HEK293 (cell line): ENCODE measurements around the gene MSANTD1.

Experiments
- ELK4 ChIP-seq: IDR thresholded peaks from 2 replicates; pipeline ENCODE4 v1.6.1; 2011; ENCODE audit warnings: mild to moderate bottlenecking, low read depth, low read length, borderline replicate concordance
- HOXC10 ChIP-seq: sonication (generic); formaldehyde crosslinking; IDR thresholded peaks from 2 replicates; pipeline ENCODE4 v1.8.1; 2023; ENCODE audit warnings: mild to moderate bottlenecking, missing genetic modification reagents
- INSM2 ChIP-seq: fragments of 450-650 bp; formaldehyde crosslinking; IDR thresholded peaks from 2 replicates; pipeline ENCODE4 v1.5.1; 2016; ENCODE audit warnings: missing biosample characterization, missing genetic modification characterization
- REST ChIP-seq: fragments of 450-650 bp; formaldehyde crosslinking; IDR thresholded peaks from 2 replicates; pipeline ENCODE4 v1.5.1; 2016; ENCODE audit warnings: missing biosample characterization, missing genetic modification characterization
- ZNF544 ChIP-seq: fragments of 450-650 bp; formaldehyde crosslinking; IDR thresholded peaks from 2 replicates; pipeline ENCODE4 v1.5.0; 2017; ENCODE audit warnings: missing biosample characterization, missing genetic modification characterization
- ZNF660 ChIP-seq: fragments of 450-650 bp; IDR thresholded peaks from 2 replicates; pipeline ENCODE4 v1.5.1; 2018; ENCODE audit warnings: missing biosample characterization, mild to moderate bottlenecking, missing genetic modification characterization
- ZNF792 ChIP-seq: fragments of 450-650 bp; formaldehyde crosslinking; IDR thresholded peaks from 2 replicates; pipeline ENCODE4 v1.5.1; 2016; ENCODE audit warnings: missing biosample characterization, missing genetic modification characterization

- TF ChIP-seq ZNF792 (tag by site-specific recombination) (no peak), ZNF544 (no peak), INSM2 (tag by site-specific recombination) (no peak), ELK4 (no peak), REST (tag by site-specific recombination) (no peak), HOXC10 (CRISPR knock-in tag) (no peak), ZNF660 (tag by site-specific recombination) (no peak)
Observed at GRCh38 chr4:3203971-3204431, 45.0 kb upstream of the MSANTD1 start.
